Esophagus squamous epithelium (tissue), 5 donors: ENCODE measurements around the gene IL23A. TPM values are rescaled to one million over a fixed set of nuclear protein-coding genes. Genes with fewer than 3 reads are reported as not detected.

Experiments used
- DNase-seq: peaks from one replicate; lab custom pipeline; 2025; lab: John Stamatoyannopoulos, UW
- H3K27ac ChIP-seq, 4 donors: fragments of 200-600 bp; sonication (generic); one replicate each; pipeline ENCODE4 v1.5.1; 2016 to 2019; ENCODE audit warnings: mild to moderate bottlenecking in 1 of 4
- H3K27me3 ChIP-seq, 4 donors: fragments of 200-600 bp; sonication (generic); 1 replicate in 3 of 4; 2 replicates in 1 of 4; pipeline versions ENCODE4 v1.5.1 to v1.6.0; 2017 to 2021; ENCODE audit warnings: antibody characterized with exemption in 1 of 4
- H3K36me3 ChIP-seq, 3 donors: fragments of 200-600 bp; sonication (generic); one replicate each; pipeline ENCODE4 v1.5.1; 2016 to 2019
- H3K4me1 ChIP-seq, 3 donors: fragments of 200-600 bp; sonication (generic); one replicate each; pipeline ENCODE4 v1.5.1; 2017 to 2019
- H3K4me3 ChIP-seq, 4 donors: fragments of 200-600 bp; sonication (generic); 1 replicate in 3 of 4; 2 replicates in 1 of 4; pipeline ENCODE4 v1.5.1; 2016 to 2019; ENCODE audit warnings: mild to moderate bottlenecking in 2 of 4, moderate library complexity in 1 of 4
- H3K9me3 ChIP-seq, 3 donors: fragments of 200-600 bp; sonication (generic); one replicate each; pipeline ENCODE4 v1.5.1; 2016 to 2019
- POLR2A ChIP-seq, 4 donors: fragments of 450-650 bp; IDR thresholded peaks; one replicate each; pipeline ENCODE4 v1.6.1; 2017; ENCODE audit warnings: antibody characterized with exemption in 4 of 4, mild to moderate bottlenecking in 4 of 4, moderate library complexity in 3 of 4
- WGBS, 2 donors: methylation state at CpG; one replicate each; pipeline ENCODE4 v1.1.5; 2018; 5-methylcytosine and 5-hydroxymethylcytosine counted together
- intact Hi-C: fragments of 100-400 bp; cut with DNase I; formaldehyde crosslinking; loops from one replicate; pipeline ENCODE4 v1.15.0; 2022
- total RNA-seq, 4 donors: library from RNA; depleted of rRNA; stranded (reverse); fragments of >200 nt; gene quantifications; one replicate each; pipeline ENCODE4 v1.1.0, GENCODE V29; 2016
- TF ChIP-seq, protein P1 (sequence below), 6 experiments: fragments of 450-650 bp in 4 of 6; fragments of 200-600 bp in 2 of 6; sonication (generic) in 2 of 6; IDR thresholded peaks; one replicate each; pipeline ENCODE4 v1.5.1; 2016 to 2019; ENCODE audit warnings: antibody characterized with exemption in 6 of 6, mild to moderate bottlenecking in 4 of 6, moderate library complexity in 4 of 6
- donor health status: DM: yes; HTN: yes; CAD: no.

The IL23A gene
- total RNA-seq, 4 donors from 2014 or later = 2.6 to 28.6 (median 2.8) TPM; not detected in 1

DNA sequence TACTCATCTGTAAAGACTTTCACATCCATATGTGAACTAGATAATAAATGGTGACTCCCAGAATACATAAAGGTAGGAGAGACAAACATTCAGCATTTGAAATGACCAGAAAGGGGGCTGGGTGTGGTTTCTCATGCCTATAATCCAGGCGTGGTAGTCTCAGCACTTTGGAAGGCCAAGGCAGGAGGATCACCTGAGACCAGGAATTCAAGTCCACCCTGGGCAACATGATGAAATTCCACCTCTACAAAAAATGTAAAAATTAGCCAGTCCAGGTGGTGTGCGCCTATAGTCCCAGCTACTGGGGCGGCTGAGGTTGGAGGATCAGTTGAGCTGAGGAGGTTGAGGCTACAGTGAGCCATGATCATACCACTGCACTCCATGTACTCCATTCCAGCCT is 34.4 kb upstream of the IL23A start:
- no peak overlapping the region for H3K27ac ChIP-seq
- 78 to 98% methylated on average over 2 to 3 of the region's 3 CpGs for whole genome bisulfite sequencing, 2 donors
- peaks cover 0 to 48% (median 11%) of the 10 kb centered on the region in 3 donors for H3K36me3 ChIP-seq
- no peak for DNase-seq
- TF ChIP-seq POLR2A (IDR thresholded peaks at IDR 0.05) = no peak
- TF ChIP-seq, protein P1, sequence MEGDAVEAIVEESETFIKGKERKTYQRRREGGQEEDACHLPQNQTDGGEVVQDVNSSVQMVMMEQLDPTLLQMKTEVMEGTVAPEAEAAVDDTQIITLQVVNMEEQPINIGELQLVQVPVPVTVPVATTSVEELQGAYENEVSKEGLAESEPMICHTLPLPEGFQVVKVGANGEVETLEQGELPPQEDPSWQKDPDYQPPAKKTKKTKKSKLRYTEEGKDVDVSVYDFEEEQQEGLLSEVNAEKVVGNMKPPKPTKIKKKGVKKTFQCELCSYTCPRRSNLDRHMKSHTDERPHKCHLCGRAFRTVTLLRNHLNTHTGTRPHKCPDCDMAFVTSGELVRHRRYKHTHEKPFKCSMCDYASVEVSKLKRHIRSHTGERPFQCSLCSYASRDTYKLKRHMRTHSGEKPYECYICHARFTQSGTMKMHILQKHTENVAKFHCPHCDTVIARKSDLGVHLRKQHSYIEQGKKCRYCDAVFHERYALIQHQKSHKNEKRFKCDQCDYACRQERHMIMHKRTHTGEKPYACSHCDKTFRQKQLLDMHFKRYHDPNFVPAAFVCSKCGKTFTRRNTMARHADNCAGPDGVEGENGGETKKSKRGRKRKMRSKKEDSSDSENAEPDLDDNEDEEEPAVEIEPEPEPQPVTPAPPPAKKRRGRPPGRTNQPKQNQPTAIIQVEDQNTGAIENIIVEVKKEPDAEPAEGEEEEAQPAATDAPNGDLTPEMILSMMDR (IDR thresholded peaks at IDR 0.05) = no peak
- H3K4me3 ChIP-seq = no peak overlapping the region
- H3K27me3 ChIP-seq = no peaks in the 10 kb centered on the region
- no peaks in the 10 kb centered on the region for H3K9me3 ChIP-seq
- intact Hi-C loops = no loop called here
- peaks cover 7 to 23% (median 14%) of the 10 kb centered on the region in 3 donors for H3K4me1 ChIP-seq

DNA sequence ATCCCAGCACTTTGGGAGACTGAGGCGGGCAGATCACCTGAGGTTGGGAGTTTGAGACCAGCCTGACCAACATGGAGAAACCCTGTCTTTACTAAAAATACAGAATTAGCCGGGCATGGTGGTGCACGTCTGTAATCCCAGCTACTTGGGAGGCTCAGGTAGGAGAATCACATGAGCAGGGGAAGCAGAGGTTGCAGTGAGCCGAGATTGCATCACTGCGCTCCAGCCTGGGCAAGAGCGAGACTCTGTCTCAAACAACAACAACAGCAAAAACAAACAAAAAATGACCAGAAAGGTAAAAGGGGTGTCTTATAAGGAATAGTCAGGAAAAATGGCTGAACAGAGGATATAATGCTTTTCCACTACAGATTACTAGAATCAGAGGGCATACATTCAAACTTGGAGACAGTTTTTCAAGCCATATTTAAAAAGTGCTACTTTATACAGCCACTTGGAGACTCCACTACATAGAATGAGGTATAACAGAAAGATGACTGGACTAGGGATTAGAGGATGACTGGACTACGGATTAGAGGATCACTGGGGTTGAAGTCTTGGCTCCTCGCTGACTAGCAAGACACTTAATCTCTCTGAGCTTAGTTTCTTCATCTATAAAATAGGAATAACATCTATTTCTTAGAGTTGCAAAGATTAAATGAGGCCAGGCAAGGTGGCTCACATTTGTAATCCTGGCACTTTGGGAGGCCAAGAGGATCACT is 33.7 kb upstream of the IL23A start:
- 84 to 88% methylated on average over 7 to 8 of the region's 8 CpGs for WGBS, 2 donors
- no peak for DNase-seq
- peaks cover 7 to 20% (median 10%) of the 10 kb centered on the region in 3 donors for H3K4me1 ChIP-seq
- H3K36me3 ChIP-seq = peaks cover 0 to 56% (median 11%) of the 10 kb centered on the region in 3 donors
- no peak overlapping the region for H3K4me3 ChIP-seq
- H3K9me3 ChIP-seq = no peaks in the 10 kb centered on the region
- intact Hi-C loops = no loop called here
- H3K27me3 ChIP-seq = no peaks in the 10 kb centered on the region
- TF ChIP-seq POLR2A (IDR thresholded peaks at IDR 0.05) = no peak
- TF ChIP-seq, protein P1 (IDR thresholded peaks at IDR 0.05) = no peak
- H3K27ac ChIP-seq = no peak overlapping the region

DNA sequence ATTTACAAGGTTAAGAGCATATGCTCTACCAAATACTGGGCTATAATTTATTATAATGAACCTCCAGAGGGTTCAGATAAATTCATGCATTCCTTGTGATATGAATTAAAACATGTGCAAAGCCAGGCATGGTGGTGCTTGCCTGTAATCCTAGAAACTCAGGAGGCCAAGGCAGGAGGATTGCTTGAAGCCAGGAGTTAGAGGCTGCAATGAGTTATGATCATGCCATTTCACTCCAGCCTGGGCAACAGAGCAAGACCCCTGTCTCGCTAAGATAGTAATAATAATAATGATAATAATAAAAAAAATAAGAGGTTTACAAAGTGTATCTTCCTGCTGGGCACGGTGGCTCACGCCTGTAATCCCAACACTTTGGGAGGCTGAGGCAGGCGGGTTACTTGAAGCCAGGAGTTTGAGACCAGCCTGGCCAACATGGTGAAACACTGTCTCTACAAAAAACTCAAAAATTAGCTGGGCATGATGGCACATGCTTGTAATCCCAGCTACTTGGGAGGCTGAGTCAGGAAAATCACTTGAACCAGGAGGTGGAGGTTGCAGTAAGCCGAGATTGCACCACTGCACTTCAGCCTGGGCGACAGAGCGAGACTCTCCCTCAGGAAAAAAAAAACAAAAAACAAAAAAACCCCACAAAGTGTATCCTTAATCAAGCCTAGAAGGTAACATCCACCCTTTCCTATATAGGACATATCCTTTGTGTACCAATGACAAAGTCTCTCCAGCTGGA is 31.3 kb upstream of the IL23A start:
- WGBS, 2 donors = 74 to 87% methylated on average over 7 of the region's 7 CpGs
- no peaks in the 10 kb centered on the region for H3K9me3 ChIP-seq
- H3K4me1 ChIP-seq = peaks cover 0 to under 1% (median 0%) of the 10 kb centered on the region in 3 donors
- H3K27me3 ChIP-seq = no peaks in the 10 kb centered on the region
- no peak overlapping the region for H3K27ac ChIP-seq
- H3K4me3 ChIP-seq = no peak overlapping the region
- no peak for DNase-seq
- peaks cover 4 to 80% (median 20%) of the 10 kb centered on the region in 3 donors for H3K36me3 ChIP-seq
- no peak for TF ChIP-seq POLR2A (IDR thresholded peaks at IDR 0.05)
- TF ChIP-seq, protein P1 (IDR thresholded peaks at IDR 0.05) = no peak
- intact Hi-C loops = no loop called here

DNA sequence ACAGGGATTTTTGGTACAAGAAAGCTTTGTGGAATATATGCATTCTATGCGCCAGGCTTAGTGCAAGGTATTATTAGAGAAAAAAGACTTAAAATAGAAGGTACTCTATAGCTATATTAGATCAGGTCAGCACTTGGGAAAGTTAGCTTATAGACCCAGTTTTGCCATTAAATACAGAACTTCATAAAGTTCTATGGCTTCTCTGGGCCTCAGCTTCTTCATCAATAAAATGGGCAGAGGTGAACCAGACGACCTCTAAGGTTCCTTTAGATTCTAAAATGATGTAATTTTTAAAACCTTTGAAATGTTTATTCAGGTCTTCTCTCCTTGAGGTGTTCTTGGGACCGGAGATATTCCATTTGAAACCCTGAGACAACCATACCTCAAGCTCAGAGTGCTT is 30.0 kb upstream of the IL23A start:
- DNase-seq = no peak
- Histone ChIP-seq H3K4me1 (no peaks in the 10 kb centered on the region), H3K27ac (no peak overlapping the region), H3K36me3 (peaks cover 4 to 93% (median 20%) of the 10 kb centered on the region in 3 donors), H3K9me3 (no peaks in the 10 kb centered on the region), H3K27me3 (no peaks in the 10 kb centered on the region), H3K4me3 (no peak overlapping the region)
- intact Hi-C loops = no loop called here
- 86 to 87% methylated on average over 3 of the region's 3 CpGs for WGBS, 2 donors
- TF ChIP-seq POLR2A (IDR thresholded peaks at IDR 0.05) = no peak
- TF ChIP-seq, protein P1 (IDR thresholded peaks at IDR 0.05) = no peak

DNA sequence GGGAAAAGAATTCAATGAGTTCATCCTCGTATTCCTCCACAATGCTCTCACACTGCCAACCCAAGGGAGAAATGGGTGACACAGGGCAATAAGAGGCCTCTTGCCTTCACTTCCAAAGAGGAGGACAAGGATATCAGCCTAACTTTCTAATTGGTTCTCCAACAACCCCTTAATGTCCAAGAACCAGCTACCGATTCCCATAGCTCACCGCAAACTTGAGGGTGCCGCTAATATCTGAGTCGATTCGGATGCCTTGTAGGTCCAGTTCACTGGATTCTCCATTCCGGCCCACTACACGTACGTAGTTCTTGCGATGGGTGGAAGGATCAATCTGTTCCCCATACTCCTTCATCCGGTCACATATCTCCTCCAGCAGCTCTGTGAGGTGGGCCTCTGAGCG is 27.7 kb upstream of the IL23A start:
- Histone ChIP-seq H3K9me3 (no peaks in the 10 kb centered on the region), H3K36me3 (peaks cover 4 to 86% (median 20%) of the 10 kb centered on the region in 3 donors)
- 92 to 94% methylated on average over 12 of the region's 12 CpGs for WGBS, 2 donors

More for the DNA sequence above, 27.7 kb upstream of the IL23A start:
- no peaks in the 10 kb centered on the region for H3K27me3 ChIP-seq
- no peak for TF ChIP-seq POLR2A (IDR thresholded peaks at IDR 0.05)
- TF ChIP-seq, protein P1 (IDR thresholded peaks at IDR 0.05) = no peak
- no peak overlapping the region for H3K27ac ChIP-seq
- DNase-seq = no peak
- H3K4me3 ChIP-seq = no peak overlapping the region
- H3K4me1 ChIP-seq = peaks cover 7 to 14% (median 8%) of the 10 kb centered on the region in 3 donors
- intact Hi-C loops = no loop called here
